NCI-H146 treated with DMSO at 0.1 percent for 48 hours (cell line): Measurements from ENCODE around the gene FOXS1.

Experiments used
- DNase-seq: peaks from one replicate; lab custom pipeline; 2025; ENCODE audit not compliant: unreplicated experiment; lab: John Stamatoyannopoulos, UW

The FOXS1 gene

GRCh38 chr20:31801508-31801907, 43.9 kb downstream of the FOXS1 start:
- DNase-seq = no peak

- DNase-seq = no peak
Measured at GRCh38 chr20:31797364-31797763, 48.0 kb downstream of the FOXS1 start.
